HG02884 (cell line): ENCODE data around the gene POLR3H.
"Not testable (repeated sequence)": the region's sequence is repeated elsewhere in the genome, so short reads cannot be mapped to it uniquely, and the experiment has no call there.

Experiments
- ATAC-seq: cut with Tn5 transposase; IDR thresholded peaks from one replicate; pipeline ENCODE4 v1.9.1; 2021; ENCODE audit warnings: mild to moderate bottlenecking, moderate library complexity; ENCODE audit not compliant: unreplicated experiment

The POLR3H gene

GRCh38 chr22:41565403-41566054 is 21.3 kb upstream of the POLR3H start:
- no peak for ATAC-seq

DNA sequence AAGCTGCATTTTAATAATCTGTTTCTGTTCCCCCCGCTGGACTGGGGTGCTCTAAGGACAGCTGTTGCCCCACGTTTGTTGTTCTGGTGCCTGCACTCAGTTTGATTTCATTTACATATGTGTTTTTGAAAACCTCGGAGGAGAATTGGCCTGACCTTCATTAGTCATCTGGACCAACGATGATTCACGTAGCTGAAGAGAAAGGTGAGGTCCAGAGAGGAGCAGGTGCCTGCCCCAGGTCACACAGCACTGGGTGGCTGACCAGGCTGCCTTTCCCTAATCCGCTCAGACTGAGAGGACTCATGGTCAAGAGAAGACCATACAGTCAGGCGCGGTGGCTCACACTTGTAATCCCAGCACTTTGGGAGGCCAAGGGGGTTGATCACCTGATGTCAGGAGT is 20.3 kb upstream of the POLR3H start:
- no peak for ATAC-seq

- no peak for ATAC-seq
Observed at GRCh38 chr22:41563051-41563711, 18.9 kb upstream of the POLR3H start.

DNA sequence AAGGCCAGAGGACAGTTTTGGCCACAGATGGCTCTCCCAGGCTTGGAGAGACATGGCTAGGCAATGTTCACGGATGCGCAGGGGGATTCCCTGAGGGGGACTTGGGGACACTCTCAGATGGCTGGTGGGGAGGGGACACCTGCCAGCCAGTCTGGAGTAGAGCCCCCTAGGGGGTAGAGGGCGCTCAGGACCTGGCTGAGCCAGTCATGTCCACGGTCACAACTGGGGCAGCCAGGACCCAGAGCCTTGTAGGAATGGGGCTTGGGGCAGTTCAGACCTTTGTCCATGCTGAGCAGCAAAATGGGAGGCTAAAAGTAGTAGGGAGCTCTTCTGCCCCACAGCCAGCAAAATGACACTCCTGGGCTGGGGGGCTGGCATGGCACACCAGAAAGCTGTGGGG is 18.2 kb upstream of the POLR3H start:
- ATAC-seq: no peak

DNA sequence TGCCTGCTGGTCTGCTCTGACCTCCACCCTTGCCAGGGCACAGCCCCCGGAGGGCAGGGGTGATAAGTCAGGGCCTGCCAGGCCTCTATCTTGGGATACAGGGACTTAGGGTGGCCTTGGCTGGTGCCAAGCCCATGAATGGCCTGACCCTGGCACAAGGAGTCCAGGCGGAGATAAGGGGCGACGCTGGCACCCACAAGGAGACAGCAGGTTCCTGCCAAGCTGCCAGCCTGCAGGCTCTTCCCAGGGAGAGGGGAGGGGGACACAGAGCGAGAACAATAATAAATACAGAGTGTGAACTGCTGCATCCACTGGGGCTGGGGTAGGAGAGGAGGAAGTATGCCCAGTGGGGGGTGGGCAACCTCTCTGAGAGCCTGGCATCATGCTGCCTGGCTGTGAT is 17.5 kb upstream of the POLR3H start:
- ATAC-seq: no peak

DNA sequence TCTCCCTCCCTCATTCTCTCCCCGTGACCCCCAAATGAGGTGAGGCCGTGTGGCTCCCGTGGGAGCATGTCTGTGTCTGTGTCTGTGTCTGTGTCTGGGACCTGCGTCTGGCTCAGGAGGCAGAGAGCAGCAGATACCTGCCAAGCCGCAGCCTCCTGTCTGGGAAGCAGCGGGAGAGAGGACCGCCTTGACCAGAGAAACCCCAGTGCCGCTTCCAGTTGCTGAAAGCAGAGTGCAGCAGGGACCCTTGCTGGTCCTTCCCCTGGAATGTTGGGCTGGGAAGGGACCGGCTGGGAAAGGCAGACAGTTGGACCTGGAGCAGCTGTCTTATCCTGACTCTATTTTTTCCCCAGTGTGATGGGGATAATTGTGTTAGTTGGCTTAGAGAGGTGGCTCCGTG is 17.1 kb upstream of the POLR3H start:
- no peak for ATAC-seq

DNA sequence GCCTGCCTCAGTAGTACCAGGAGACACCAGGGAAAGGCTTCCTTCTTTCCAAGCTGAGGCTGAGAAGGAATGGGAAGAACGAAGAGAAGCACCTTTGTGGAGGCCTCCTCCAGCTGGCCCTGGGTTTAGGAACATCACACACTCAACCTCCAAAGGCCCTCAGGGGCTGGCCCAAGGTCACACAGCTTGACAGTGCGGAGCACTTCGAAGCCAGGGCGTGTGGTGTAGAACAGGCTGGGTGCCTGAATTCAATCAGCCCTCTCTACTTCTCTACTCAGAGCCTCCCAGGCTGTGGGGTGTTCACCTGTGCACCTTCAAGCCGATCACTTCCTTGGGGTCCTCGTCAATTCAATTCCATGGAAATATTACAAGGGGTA is 15.8 kb upstream of the POLR3H start:
- no peak for ATAC-seq

DNA sequence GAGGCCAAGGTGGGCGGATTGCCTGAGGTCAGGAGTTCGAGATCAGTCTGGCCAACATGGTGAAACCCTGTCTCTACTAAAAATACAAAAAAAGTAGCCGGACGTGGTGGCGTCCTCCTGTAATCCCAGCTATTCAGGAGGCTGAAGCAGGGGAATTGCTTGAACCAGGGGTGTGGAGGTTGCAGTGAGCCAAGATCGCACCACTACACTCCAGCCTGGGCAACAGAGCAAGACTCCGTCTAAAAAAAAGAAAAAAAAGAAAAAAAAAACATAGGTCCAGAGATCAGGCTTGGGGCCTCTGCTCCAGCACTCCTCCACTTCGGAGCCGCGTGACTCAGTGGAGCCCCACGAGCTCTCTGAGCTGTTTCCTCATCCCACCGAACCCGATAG is 14.0 kb upstream of the POLR3H start:
- ATAC-seq: not testable (repeated sequence)

DNA sequence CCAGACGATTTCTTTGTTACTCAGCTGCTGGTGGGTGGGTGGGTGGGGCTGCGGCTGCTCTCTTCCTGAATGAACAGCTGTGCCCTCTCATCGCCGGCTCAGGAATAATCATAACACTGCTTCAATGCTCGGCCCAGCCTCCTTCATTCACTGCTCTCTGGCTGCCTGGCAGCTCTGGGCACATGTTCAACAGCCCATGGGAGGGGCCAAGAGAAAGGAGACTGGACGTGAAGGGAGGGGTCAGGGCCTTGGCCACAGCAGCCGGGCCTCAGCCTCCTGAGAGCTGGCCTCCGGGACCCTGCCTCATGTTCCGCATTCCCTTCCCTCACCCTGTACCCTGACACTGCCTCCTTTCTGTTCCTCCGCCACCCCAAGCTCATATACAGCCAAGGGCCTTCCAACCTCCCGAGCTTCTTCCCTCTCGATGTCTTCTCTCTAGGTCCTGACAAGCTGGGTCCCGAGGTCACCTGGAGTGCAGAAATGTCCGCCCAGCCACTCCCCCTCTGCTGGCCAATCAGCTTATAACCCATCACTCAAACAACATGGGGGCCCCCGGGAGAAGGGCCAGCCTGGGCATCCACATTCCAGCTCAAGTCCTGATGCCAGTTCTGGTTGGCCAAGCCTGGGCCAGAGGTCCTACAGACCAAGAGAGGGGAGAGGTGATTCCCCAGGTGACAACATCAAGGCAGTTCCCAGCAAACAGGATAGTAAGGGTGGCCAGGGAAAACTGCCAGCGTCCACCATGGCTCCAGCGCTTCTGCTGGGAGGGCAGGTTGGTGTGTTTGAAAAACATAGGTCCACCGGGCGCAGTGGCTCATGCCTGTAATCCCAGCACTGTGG is 13.4 kb upstream of the POLR3H start:
- no peak for ATAC-seq

GRCh38 chr22:41556561-41556960 is 12.3 kb upstream of the POLR3H start:
- ATAC-seq: no peak

- ATAC-seq: no peak
Observed at GRCh38 chr22:41555325-41555982, 11.2 kb upstream of the POLR3H start.

DNA sequence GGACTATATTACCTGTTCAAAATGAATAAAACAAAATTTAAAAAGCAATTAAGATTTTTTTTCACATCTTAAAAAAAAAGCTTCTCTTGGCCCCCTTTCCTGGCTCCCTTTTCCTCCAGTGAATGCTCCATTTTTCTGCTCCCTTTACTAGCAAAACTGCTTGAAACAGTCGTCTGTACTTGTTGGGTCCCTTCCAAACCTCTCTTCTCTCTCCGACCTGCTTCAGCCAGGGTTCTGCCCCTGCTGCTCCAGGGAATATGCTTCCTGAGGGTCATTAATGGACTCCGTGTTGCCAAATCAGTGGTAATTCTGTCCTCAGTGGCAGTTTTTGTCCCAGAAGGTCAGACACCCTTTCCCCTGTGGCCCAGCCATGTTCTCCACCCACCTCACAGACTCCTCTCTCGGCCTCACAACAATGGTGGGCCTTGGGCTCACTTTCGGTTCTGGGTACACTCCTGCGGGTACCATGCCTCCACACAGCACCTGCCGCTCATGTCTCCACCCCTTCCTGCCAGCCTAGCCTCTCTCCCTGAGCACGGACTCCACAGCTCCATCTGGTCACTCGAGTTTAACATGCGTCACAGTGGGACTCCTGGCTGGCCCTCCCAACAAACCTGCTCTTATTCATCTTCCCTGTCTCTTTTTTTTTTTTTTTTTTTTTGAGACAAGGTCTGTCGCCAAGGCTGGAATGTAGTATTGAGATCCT is 7.8 kb upstream of the POLR3H start:
- no peak for ATAC-seq

- no peak for ATAC-seq
Observed at GRCh38 chr22:41550952-41551491, 6.8 kb upstream of the POLR3H start.

GRCh38 chr22:41548830-41549211 is 4.6 kb upstream of the POLR3H start:
- no peak for ATAC-seq

DNA sequence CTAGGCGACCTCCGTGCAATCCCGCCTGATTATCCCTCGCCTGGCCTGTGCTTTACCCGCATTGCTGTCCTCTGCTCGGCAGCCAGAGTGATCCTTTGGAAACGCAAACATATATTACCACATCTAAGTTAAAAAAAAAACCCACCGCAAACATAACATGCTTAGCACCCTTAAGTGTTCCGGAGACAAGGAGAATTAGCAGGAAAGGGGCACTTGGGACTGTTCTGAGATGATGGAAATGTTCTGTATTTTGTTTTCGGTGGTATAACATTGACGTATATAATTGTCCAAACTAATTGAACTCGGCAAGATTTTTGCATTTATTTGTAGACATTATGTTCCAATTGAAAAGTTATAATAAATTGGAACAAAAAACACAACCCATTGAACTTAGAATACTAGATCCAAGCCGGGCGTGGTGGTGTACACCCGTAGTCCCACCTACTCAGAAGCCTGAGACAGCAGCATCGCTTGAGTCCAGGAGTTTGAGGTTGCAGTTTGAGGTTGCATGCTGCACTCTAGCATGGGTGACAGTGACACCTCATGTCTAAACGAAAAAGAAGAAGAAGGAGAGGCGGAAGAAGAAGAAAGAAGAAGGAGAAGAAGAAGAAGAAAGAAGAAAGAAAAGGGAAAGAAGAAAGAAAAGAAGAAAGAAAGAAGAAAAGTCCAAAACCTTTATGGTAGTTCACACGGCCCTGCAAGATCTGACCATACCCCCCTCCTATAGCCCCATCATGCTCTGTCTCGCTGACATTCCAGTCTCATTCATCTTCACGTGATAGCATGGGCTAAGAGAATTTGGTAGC is 604 bp upstream of the POLR3H start:
- ATAC-seq: no peak

- no peak for ATAC-seq
Observed at GRCh38 chr22:41542224-41542623, 2.0 kb downstream of the POLR3H start.

GRCh38 chr22:41541484-41541883 is 2.8 kb downstream of the POLR3H start:
- ATAC-seq: no peak

- no peak for ATAC-seq
Observed at GRCh38 chr22:41540365-41540764, 3.9 kb downstream of the POLR3H start.

DNA sequence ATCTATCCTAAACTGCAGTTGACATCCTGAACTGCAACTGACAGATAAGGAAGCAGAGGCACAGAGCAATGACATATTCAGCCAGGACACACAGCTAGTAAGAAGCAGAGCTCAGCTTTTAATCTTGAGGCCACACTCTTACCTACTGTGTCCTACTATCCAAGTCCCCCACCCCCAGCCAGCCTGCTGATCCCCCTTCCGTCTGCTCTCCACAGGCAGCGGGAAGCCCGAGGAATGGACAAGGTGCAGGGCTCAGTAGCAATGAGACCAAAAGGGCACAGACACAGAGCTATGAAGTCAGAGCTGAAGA is 4.3 kb downstream of the POLR3H start:
- ATAC-seq: no peak
